ENCODE data around the gene TBCCD1.

The TBCCD1 gene

DNA sequence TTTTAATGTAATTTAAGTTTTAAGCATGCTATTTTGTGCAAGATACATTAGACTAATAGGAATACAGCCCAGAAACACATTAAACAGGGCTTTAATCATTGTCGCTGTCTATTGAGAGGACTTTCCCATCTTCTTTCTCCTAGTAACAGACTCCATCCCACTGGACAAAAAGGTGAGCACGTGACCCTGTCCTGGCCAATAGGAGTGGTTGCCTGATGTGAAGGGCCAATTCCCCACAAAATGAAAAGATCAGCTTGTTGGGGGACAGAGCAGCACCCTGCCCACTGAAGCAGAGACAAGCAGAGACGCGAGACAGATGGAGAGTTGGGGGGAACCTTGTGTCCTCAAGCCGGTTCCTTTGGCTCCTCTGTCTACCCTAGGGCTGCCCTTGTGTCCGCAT, 44.1 kb downstream of the TBCCD1 start:
- no peak overlapping the region for H3K27ac ChIP-seq
- TF ChIP-seq ZFX (IDR thresholded peaks at IDR 0.05): no peak
- TF ChIP-seq, protein P1, sequence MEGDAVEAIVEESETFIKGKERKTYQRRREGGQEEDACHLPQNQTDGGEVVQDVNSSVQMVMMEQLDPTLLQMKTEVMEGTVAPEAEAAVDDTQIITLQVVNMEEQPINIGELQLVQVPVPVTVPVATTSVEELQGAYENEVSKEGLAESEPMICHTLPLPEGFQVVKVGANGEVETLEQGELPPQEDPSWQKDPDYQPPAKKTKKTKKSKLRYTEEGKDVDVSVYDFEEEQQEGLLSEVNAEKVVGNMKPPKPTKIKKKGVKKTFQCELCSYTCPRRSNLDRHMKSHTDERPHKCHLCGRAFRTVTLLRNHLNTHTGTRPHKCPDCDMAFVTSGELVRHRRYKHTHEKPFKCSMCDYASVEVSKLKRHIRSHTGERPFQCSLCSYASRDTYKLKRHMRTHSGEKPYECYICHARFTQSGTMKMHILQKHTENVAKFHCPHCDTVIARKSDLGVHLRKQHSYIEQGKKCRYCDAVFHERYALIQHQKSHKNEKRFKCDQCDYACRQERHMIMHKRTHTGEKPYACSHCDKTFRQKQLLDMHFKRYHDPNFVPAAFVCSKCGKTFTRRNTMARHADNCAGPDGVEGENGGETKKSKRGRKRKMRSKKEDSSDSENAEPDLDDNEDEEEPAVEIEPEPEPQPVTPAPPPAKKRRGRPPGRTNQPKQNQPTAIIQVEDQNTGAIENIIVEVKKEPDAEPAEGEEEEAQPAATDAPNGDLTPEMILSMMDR (conservative IDR thresholded peaks at IDR 0.05): no peak

DNA sequence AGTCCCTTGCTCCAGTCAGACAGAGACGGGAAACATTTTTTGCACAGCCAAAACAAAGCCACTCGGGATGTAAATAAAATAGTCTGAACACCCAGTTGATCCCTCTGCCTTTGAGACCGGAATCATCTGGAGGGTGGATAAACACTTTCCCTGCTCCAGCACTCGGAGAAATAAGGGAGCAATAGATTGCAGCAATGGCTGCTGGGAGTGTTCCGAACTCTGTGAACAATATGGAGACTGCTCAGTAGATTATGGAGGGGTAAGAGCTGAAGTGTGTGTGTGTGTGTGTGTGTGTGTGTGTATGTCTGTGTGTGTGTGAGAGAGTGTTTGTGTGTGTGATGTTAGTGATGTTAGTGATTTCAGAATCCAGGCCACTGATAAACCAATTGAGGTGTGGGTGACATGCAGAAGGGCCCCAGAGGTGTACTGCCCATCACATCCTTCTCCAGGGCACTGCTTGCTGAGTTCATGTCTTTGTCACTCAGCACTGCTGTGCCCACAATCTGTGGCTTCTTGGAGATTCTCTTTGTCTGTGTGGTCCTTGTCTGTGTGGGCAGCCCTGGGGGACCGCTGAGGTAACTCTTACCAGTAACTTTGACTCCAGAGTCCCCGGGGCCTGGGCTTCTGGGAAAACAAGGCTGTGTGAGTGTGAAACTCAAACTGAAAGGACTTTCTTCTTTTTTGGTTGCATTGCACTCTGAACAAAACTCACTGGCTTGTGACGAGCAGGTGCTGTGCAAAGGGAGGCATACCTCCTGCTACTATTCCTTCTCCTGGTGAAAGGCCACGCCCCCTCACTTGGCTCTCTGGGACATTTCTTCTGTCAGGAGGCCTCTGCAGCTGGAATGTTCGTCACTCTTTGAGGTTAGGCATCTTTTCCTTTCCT, 45.9 kb downstream of the TBCCD1 start:
- no peak for TF ChIP-seq ZFX (IDR thresholded peaks at IDR 0.05)
- TF ChIP-seq, protein P1 (conservative IDR thresholded peaks at IDR 0.05): no peak
- H3K27ac ChIP-seq: no peak overlapping the region

- H3K27ac ChIP-seq: no peak overlapping the region
- no peak for TF ChIP-seq ZFX (IDR thresholded peaks at IDR 0.05)
- TF ChIP-seq, protein P1 (conservative IDR thresholded peaks at IDR 0.05): no peak
Measured at GRCh38 chr3:186520431-186520830, 46.7 kb downstream of the TBCCD1 start.

GRCh38 chr3:186519021-186519658, 48.0 kb downstream of the TBCCD1 start:
- H3K27ac ChIP-seq: no peak overlapping the region
- no peak for TF ChIP-seq ZFX (IDR thresholded peaks at IDR 0.05)
- TF ChIP-seq, protein P1 (conservative IDR thresholded peaks at IDR 0.05): no peak

GRCh38 chr3:186517218-186517617, 49.9 kb downstream of the TBCCD1 start:
- TF ChIP-seq, protein P1 (conservative IDR thresholded peaks at IDR 0.05): no peak
- no peak for TF ChIP-seq ZFX (IDR thresholded peaks at IDR 0.05)
- H3K27ac ChIP-seq: no peak overlapping the region

GRCh38 chr3:186516646-186517045, 50.5 kb downstream of the TBCCD1 start:
- TF ChIP-seq, protein P1 (conservative IDR thresholded peaks at IDR 0.05): no peak
- TF ChIP-seq ZFX (IDR thresholded peaks at IDR 0.05): no peak
- H3K27ac ChIP-seq: no peak overlapping the region

- H3K27ac ChIP-seq: no peak overlapping the region
- TF ChIP-seq, protein P1 (conservative IDR thresholded peaks at IDR 0.05): no peak
- TF ChIP-seq ZFX (IDR thresholded peaks at IDR 0.05): no peak
Measured at GRCh38 chr3:186515125-186515524, 52.0 kb downstream of the TBCCD1 start.

Measured in C4-2B (cell line).